ENCODE results near the gene UBE2F. TPM values are rescaled to one million over a fixed set of nuclear protein-coding genes. Genes with fewer than 3 reads are reported as not detected.

UBE2F gene
- total RNA-seq, 2 experiments from 2014 or later, result 96.5 to 99.5 TPM

DNA sequence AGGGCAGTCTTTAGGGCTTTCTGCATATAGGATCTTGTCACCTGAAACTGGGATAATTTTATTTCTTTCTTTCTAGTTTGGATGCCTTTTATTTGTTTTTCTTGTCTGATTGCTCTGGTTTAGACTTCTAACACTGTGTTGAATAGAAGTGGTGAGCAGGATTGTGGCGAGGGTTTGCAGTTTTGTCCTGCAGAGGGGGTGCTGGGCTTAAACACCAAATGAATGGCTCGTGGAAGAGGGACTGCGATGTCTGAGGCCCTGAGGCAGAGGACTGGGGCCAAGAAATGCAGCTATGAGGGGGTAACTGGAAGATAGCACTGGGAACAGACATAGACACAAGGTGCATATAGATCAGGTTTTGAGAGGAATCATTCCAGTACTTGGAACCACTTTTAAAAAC is 20.5 kb downstream of the UBE2F start:
- intact Hi-C loops (cut with micrococcal nuclease), result no loop called here
- no peak overlapping the region for H3K4me3 Mint-ChIP-seq
- ChIA-PET POLR2A (no interaction called here), CTCF (interaction anchor here (1.4 to 2.2 kb wide), 3 partner anchors 10 to 18 kb away, joined by 3 to 5 read pairs (median 4); no protein-coding TSS in a partner anchor)
- no peaks in the 10 kb centered on the region for H3K27me3 Mint-ChIP-seq
- H3K9me3 Mint-ChIP-seq, result peaks cover 6% of the 10 kb centered on the region
- peaks cover 62% of the 10 kb centered on the region for H3K36me3 Mint-ChIP-seq (ENCODE audit: low read depth)
- H3K27ac Mint-ChIP-seq, result peak overlapping the region; percentile 52
- DNase-seq (no peak), ATAC-seq (no peak)
- TF ChIP-seq, protein P1, sequence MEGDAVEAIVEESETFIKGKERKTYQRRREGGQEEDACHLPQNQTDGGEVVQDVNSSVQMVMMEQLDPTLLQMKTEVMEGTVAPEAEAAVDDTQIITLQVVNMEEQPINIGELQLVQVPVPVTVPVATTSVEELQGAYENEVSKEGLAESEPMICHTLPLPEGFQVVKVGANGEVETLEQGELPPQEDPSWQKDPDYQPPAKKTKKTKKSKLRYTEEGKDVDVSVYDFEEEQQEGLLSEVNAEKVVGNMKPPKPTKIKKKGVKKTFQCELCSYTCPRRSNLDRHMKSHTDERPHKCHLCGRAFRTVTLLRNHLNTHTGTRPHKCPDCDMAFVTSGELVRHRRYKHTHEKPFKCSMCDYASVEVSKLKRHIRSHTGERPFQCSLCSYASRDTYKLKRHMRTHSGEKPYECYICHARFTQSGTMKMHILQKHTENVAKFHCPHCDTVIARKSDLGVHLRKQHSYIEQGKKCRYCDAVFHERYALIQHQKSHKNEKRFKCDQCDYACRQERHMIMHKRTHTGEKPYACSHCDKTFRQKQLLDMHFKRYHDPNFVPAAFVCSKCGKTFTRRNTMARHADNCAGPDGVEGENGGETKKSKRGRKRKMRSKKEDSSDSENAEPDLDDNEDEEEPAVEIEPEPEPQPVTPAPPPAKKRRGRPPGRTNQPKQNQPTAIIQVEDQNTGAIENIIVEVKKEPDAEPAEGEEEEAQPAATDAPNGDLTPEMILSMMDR (IDR thresholded peaks at IDR 0.05), result no peak
- H3K4me1 Mint-ChIP-seq (ENCODE audit: low read depth), result peaks cover 25% of the 10 kb centered on the region

DNA sequence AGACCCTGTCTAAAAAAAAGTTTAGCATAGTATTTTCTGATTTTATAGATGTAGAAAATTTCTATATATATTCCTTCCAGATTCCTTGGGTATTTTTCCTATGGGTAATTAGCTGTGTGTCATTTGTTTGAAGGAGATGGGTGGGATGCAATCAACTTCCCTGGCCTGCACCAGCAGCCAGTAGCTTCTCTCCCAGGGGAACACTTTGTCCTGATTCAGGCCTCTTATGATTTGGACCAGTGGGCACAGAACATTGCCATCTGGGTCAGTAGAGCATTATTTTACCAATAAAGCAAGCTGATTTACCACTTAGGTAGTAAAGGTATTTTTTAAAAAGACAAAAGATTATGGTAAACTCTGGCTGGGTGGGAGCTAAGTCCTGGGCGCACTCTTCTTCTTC is 26.9 kb downstream of the UBE2F start:
- Mint-ChIP-seq H3K4me3 (no peak overlapping the region), H3K36me3 (ENCODE audit: low read depth) (peaks cover 64% of the 10 kb centered on the region), H3K27ac (no peak overlapping the region), H3K9me3 (no peaks in the 10 kb centered on the region), H3K4me1 (ENCODE audit: low read depth) (peaks cover 42% of the 10 kb centered on the region), H3K27me3 (no peaks in the 10 kb centered on the region)
- CTCF ChIA-PET, result interaction anchor here (1.3 kb wide), 1 partner anchor 15 kb away, joined by 3 read pairs; no protein-coding TSS in a partner anchor
- TF ChIP-seq, protein P1 (IDR thresholded peaks at IDR 0.05), result no peak
- POLR2A ChIA-PET, result interaction anchor here (0.6 kb wide), 1 partner anchor 9 kb away, joined by 3 read pairs; no protein-coding TSS in a partner anchor
- DNase-seq (no peak), ATAC-seq (no peak)
- intact Hi-C loops (cut with micrococcal nuclease), result no loop called here

DNA sequence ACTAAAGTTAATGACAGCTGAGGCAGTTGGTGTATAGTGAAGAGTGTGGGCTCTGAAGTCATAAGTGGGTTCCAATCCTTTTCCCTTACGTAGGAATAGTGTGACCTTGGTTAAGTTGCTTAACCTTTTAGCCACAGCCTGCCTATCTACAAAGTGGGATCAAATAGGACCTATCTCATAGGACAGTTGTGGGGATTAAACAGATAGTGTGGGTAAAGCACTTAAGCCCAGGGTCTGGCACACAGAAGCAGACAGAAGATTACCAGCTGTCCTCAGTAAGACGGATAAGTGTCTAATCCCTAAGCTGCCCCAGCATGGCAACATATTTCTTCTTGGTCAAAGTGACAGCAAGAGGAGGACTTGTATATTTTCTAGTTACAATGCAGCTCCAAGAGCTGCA is 28.2 kb downstream of the UBE2F start:
- intact Hi-C loops (cut with micrococcal nuclease), result no loop called here
- ATAC-seq (no peak), DNase-seq (no peak)
- H3K4me1 Mint-ChIP-seq (ENCODE audit: low read depth), result peaks cover 53% of the 10 kb centered on the region
- H3K9me3 Mint-ChIP-seq, result peaks cover 4% of the 10 kb centered on the region
- peak overlapping the region; percentile 65 for H3K27ac Mint-ChIP-seq
- no peaks in the 10 kb centered on the region for H3K27me3 Mint-ChIP-seq
- TF ChIP-seq, protein P1 (IDR thresholded peaks at IDR 0.05), result no peak
- CTCF ChIA-PET, result interaction anchor here (1.2 kb wide), 1 partner anchor 13 kb away, joined by 5 read pairs; no protein-coding TSS in a partner anchor
- peaks cover 68% of the 10 kb centered on the region for H3K36me3 Mint-ChIP-seq (ENCODE audit: low read depth)
- no peak overlapping the region for H3K4me3 Mint-ChIP-seq
- POLR2A ChIA-PET, result no interaction called here

DNA sequence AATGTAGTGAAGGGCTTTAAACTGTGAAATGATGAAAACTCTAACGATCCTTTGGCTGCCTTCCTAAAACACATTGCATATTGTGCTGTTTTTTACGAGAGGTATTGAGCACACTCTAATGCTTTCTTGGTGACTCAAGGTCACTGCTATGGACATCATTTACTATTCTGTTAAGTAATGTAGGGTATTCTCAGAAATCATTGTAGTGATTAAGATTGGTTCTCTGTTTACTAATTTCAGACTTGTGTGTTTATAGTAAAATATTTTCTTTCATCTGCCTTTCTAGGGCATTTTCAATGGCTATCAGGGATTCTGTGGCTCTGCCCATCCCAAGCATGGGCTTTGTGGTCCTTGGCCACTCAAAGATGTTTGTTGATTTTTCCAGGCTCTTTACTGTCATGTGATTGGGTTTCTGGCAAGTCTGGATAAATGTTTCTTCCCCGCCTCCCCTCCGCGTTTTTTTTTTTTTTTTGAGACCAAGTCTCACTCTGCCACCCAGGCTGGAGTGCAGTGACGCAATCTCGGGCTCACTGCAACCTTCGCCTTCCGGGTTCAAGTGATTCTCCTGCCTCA is 29.3 kb downstream of the UBE2F start:
- H3K27me3 Mint-ChIP-seq, result no peaks in the 10 kb centered on the region
- ATAC-seq (no peak), DNase-seq (no peak)
- peak overlapping the region; percentile 98 for H3K27ac Mint-ChIP-seq
- POLR2A ChIA-PET, result interaction anchor here (0.6 kb wide), 1 partner anchor 1455 kb away, joined by 3 read pairs; no protein-coding TSS in a partner anchor
- no peak overlapping the region for H3K4me3 Mint-ChIP-seq
- peaks cover 73% of the 10 kb centered on the region for H3K36me3 Mint-ChIP-seq (ENCODE audit: low read depth)
- intact Hi-C loops (cut with micrococcal nuclease), result loop anchor here (2.0 kb wide), 1 partner anchor 73 kb away; no protein-coding TSS in a partner anchor
- TF ChIP-seq, protein P1 (IDR thresholded peaks at IDR 0.05), result no peak
- H3K9me3 Mint-ChIP-seq, result peaks cover 4% of the 10 kb centered on the region
- H3K4me1 Mint-ChIP-seq (ENCODE audit: low read depth), result peaks cover 59% of the 10 kb centered on the region
- CTCF ChIA-PET, result no interaction called here

DNA sequence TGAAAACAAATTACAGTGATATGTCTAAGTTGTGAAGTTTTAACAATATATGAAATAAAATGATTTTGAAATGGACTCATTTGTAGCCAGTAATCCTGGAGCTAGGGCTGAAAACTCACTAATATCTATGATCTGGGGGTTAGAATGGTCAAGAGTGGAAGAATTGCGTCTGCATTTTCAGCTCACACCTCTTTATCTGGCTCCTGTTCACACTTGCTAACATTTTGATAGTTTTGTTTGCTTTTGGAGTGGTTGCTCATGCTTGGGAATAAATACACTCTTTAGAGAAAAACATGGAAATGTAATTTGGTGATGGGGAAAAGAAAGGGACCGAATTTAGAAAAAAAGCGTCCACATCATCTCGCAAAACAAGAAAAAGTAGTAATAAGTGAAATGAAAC is 30.7 kb downstream of the UBE2F start:
- intact Hi-C loops (cut with micrococcal nuclease), result loop anchor here (2.0 kb wide), 1 partner anchor 71 kb away; no protein-coding TSS in a partner anchor
- H3K4me3 Mint-ChIP-seq, result peak overlapping the region; percentile 11
- ChIA-PET POLR2A (interaction anchor here (3.1 kb wide), 1 partner anchor 16 kb away, joined by 20 read pairs; no protein-coding TSS in a partner anchor), CTCF (interaction anchor here (1.0 to 1.6 kb wide), 5 partner anchors 9 to 74 kb away, joined by 3 to 5 read pairs (median 4); no protein-coding TSS in a partner anchor)
- H3K27me3 Mint-ChIP-seq, result no peaks in the 10 kb centered on the region
- H3K27ac Mint-ChIP-seq, result peak overlapping the region; percentile 98
- H3K36me3 Mint-ChIP-seq (ENCODE audit: low read depth), result peaks cover 70% of the 10 kb centered on the region
- DNase-seq (no peak), ATAC-seq (no peak)
- H3K4me1 Mint-ChIP-seq (ENCODE audit: low read depth), result peaks cover 67% of the 10 kb centered on the region
- TF ChIP-seq, protein P1 (IDR thresholded peaks at IDR 0.05), result no peak
- peaks cover 4% of the 10 kb centered on the region for H3K9me3 Mint-ChIP-seq
